Kidney epithelial cell (primary cell): Measurements from ENCODE around the gene INPP5B. TPM values are rescaled to one million over a fixed set of nuclear protein-coding genes. Genes with fewer than 3 reads are reported as not detected.
A peak's percentile ranks its signal among the peaks of the same experiment; 100 is the strongest.

Experiments used
- DNase-seq: peaks from one replicate; pipeline ENCODE4 v3.0.0-alpha.2; 2010; ENCODE audit warnings: low read depth
- H3K27me3 ChIP-seq: 2 replicates; pipeline ENCODE4 v1.6.0; 2011; ENCODE audit warnings: low read length; ENCODE audit not compliant: control insufficient read depth, insufficient read depth
- H3K36me3 ChIP-seq: 2 replicates; pipeline ENCODE4 v1.5.1; 2011; ENCODE audit warnings: low read length; ENCODE audit not compliant: control insufficient read depth, insufficient read depth
- H3K4me3 ChIP-seq: 2 replicates; pipeline ENCODE4 v1.5.1; 2011; ENCODE audit warnings: low read depth, mild to moderate bottlenecking, control low read depth, low read length
- total RNA-seq: library from RNA; depleted of rRNA; stranded (reverse); fragments of >200 nt; gene quantifications from 2 replicates; pipeline ENCODE4 v1.2.3, GENCODE V29; 2015
- TF ChIP-seq, protein P1 (sequence below): IDR thresholded peaks from 2 replicates; pipeline ENCODE4 v1.5.1; 2011; ENCODE audit warnings: mild to moderate bottlenecking, moderate library complexity, low read length, control low read depth, inconsistent platforms; ENCODE audit not compliant: insufficient read depth, poor library complexity, severe bottlenecking

Gene INPP5B
- total RNA-seq, 1 donor from 2014 or later: 18.9 TPM

DNA sequence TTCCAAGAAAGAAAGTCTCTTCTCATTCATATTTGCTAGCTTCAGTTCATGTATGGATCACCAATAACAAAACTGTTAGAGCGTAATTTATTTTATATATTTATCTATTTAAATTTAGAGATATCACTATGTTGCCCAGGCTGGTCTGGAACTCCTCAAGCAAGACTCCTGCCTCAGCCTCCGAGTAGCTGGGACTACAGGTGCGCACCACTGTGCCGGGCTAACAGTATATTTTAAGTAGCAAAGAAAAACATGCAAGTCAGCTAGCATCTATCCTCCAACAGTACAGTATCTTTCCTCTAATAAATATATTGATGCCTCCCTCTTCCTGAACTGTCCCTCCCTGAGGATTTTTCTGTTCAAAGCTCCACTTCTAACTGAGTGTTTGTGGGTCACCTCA, 21.5 kb downstream of the INPP5B start:
- DNase-seq: no peak
- no peak overlapping the region for H3K4me3 ChIP-seq
- no peaks in the 10 kb centered on the region for H3K36me3 ChIP-seq
- TF ChIP-seq, protein P1, sequence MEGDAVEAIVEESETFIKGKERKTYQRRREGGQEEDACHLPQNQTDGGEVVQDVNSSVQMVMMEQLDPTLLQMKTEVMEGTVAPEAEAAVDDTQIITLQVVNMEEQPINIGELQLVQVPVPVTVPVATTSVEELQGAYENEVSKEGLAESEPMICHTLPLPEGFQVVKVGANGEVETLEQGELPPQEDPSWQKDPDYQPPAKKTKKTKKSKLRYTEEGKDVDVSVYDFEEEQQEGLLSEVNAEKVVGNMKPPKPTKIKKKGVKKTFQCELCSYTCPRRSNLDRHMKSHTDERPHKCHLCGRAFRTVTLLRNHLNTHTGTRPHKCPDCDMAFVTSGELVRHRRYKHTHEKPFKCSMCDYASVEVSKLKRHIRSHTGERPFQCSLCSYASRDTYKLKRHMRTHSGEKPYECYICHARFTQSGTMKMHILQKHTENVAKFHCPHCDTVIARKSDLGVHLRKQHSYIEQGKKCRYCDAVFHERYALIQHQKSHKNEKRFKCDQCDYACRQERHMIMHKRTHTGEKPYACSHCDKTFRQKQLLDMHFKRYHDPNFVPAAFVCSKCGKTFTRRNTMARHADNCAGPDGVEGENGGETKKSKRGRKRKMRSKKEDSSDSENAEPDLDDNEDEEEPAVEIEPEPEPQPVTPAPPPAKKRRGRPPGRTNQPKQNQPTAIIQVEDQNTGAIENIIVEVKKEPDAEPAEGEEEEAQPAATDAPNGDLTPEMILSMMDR: no peak
- H3K27me3 ChIP-seq: no peaks in the 10 kb centered on the region

DNA sequence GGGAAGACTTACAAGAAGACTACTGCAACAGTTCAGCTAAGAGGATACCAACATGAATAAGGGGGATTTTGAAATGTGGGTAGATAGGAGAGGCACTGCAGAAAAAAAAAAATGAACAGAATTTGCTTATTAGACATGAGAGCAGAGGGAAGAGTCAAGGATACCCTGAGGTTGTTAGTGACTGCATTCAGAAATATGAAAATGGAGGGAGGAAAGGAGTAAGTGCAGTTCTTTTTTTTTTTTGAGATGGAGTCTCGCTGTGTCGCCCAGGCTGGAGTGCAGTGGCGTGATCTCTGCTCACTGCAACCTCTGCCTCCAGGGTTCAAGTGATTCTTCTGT, 23.3 kb downstream of the INPP5B start:
- no peaks in the 10 kb centered on the region for H3K36me3 ChIP-seq
- no peaks in the 10 kb centered on the region for H3K27me3 ChIP-seq
- TF ChIP-seq, protein P1: no peak
- H3K4me3 ChIP-seq: no peak overlapping the region
- no peak for DNase-seq

DNA sequence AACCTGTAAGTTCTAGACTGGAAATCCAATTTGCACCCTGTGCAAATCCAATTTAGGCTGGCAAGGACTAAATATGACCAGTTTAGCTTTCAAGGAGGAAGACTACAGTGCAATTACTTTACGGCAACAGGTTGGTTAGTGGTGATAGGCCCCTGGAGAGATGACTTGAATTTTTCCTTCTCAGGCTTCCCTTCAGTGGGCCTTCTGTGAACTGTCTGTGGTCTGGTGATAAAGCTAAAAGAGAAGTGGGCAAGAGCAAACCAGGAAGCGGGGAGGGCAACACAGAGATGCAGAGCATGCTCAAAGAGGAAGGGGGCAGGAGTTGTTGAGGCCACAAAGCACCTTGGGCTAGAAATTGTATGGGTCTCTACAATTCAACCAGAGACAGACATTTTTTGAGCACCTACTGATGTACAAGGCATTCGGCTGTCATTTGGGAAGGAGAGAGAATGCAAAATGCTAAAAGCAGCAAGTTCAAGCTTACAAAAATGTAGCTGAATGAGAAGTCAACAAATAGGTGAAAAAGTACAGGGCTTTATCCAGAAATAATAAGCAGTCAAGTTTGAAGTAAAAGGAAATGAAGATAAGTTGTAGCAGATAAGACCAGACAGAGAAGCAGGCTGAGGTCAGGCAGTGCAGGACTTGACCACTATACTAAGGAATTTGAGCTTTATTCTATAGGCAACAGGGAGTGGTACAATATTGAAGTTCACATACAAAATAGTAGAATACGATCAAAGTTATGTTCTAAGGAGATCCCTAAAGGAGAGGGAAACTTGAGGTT, 23.9 kb downstream of the INPP5B start:
- TF ChIP-seq, protein P1: no peak
- H3K36me3 ChIP-seq: no peaks in the 10 kb centered on the region
- H3K4me3 ChIP-seq: no peak overlapping the region
- H3K27me3 ChIP-seq: no peaks in the 10 kb centered on the region
- DNase-seq: no peak

DNA sequence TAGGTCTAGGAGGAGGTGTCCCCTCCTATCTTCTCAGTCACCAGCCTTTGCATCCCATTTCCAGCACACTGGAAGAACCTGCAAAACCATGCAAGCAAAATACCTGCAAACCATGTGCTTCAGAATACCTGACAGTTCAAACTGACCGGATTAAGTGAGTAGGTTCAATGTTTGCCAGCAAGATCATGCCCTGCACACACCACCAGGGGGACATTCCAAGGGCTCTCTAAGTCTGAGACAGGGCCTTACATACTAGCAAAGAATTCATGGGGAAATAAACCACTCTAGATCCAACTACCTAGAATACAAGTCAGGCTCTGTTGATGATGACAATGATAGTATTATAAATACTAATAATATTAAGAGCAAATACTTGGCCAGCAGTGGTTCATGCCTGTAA, 27.6 kb downstream of the INPP5B start:
- Histone ChIP-seq H3K27me3 (no peaks in the 10 kb centered on the region), H3K4me3 (no peak overlapping the region), H3K36me3 (no peaks in the 10 kb centered on the region)
- no peak for DNase-seq
- TF ChIP-seq, protein P1: peak; percentile 50

DNA sequence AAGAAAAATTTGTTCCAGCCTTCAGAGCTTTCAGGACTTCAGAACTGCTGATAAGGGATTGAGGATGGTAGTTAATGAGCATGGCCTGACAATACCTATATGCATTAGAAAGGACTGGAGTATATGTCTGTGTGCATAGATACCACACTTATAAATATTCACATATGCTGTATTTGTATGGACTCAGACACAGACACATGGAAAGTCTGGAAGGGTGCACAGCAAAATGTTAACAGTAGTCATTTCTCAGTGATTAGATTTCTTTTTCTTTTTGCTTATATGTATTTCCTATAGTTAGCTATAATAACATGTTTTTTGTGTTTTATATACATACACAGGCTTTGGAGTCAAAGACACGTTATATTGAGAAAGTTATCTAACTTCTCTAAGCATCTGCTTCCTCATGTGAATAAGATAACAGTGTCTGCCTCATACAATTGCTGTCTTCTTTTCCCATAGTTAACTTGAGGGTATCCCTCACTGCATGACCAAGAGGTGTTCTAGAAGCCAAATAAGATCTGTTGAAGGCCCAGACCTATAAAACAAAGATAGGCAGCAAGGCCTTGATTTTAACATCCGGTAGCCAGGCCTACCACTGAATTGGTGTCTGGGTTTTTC, 31.3 kb downstream of the INPP5B start:
- no peak overlapping the region for H3K4me3 ChIP-seq

More for the DNA sequence above, 31.3 kb downstream of the INPP5B start:
- Histone ChIP-seq H3K36me3 (no peaks in the 10 kb centered on the region), H3K27me3 (no peaks in the 10 kb centered on the region)
- TF ChIP-seq, protein P1: no peak
- no peak for DNase-seq
